ENCODE measurements around the gene ZNHIT1.
"Not testable (repeated sequence)": the region's sequence is repeated elsewhere in the genome, so short reads cannot be mapped to it uniquely, and the experiment has no call there.

ZNHIT1 gene

DNA sequence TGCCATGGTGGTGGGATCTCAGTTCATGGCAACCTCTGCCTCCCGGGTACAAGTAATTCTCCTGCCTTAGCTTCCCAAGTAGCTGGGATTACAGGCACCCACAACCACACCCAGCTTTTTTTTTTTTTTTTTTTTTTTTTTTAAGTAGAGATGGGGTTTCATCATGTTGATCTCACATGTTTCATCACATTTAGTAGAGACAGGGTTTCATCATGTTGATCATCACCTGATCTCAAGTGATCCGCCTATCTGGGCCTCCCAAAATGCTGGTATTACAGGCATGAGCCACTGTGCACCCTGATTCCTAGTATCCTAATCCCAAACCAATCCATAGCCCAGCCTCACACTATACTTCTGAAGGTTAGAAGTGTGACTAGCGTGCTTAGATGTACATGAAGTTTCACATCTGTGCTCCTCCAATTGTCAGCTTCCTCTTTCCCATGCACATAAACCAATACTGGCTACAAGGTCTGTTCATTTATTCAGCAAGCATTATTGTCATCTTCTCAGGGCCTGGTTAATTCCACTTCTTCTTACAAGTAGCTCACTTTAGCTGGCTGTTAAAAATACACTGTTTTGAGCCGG lies 31.0 kb upstream of the ZNHIT1 start:
- no peak for DNase-seq (ENCODE audit: low read depth in 2 of 2)

DNA sequence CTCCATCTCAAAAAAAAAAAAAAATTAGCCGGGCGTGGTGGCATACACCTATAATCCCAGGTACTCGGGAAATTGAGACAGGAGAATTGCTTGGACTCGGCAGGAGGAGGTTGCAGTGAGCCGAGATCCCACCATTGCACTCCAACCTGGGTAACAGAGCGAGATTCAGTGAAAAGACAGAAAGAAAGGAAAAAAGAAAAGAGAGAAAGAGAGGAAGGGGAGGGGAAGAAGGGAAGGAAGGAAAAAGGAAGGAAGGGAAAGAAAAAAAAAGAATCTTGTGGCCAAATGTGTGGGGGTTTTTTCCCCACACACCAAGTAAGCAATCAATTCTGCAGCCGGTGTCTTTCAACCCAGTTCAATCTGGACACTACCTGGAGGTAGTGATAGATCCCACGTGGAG lies 28.9 kb upstream of the ZNHIT1 start:
- no peak for DNase-seq (ENCODE audit: low read depth in 2 of 2)

DNA sequence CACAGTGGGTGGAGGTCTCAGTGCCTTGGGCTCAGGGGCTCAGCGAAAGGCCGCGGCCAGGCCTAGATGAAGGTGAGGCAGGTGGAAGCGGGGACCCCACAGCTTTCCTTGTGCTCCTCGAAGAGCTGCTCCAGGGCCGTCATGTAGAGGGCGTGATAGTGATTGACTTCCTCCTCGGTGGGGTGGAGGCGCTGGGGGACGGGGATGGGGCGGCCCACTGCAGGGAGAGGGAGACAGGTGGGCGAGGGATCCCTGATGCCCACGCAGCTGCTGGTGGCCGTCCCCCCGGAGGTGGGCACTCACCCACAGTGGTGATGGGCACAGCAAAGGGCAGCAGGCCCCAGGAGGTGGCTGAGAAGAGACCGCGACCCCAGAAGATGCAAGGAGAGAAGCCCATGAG lies 22.1 kb upstream of the ZNHIT1 start:
- no peak for DNase-seq (ENCODE audit: low read depth in 2 of 2)

DNA sequence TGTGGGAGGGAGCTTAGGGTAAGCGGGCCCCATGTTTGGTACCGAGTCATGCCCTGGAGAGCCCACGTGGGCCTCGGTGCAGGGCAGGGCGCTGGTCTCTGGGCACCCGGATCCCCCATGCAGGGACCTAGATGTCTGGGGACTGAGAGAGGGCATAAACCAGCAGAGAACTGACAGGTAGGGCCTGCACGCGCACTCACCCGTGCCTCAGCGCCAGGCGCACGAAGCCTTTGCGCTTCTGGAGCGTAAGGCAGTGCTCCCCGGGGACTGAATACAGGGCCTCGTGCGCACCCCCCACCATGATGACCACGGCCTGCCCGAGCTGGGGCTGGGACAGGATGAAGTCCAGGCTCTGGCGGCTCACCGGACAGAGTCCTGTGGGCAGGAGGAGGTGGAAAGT lies 20.0 kb upstream of the ZNHIT1 start:
- DNase-seq (ENCODE audit: low read depth in 2 of 2): no peak

DNA sequence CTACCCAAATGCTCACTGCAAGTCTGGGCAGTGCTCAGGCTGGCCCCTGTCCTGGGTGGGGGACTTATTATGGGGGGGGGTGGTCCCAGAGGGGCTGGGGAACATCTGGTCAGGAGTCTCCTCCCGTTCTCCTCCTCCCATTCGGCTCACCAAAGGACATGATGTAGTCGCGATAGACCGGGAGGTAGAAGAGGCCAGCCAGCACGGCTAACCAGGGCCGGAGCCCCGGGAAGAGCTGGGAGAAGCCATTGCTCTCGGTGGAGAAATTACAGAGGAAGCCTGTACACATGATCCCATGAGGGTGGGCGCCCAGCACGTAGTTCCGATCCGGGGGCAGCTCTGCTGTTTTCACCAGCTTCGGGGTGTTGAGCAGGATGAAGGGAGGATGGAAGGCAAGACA lies 19.5 kb upstream of the ZNHIT1 start:
- DNase-seq (ENCODE audit: low read depth in 2 of 2): no peak

DNA sequence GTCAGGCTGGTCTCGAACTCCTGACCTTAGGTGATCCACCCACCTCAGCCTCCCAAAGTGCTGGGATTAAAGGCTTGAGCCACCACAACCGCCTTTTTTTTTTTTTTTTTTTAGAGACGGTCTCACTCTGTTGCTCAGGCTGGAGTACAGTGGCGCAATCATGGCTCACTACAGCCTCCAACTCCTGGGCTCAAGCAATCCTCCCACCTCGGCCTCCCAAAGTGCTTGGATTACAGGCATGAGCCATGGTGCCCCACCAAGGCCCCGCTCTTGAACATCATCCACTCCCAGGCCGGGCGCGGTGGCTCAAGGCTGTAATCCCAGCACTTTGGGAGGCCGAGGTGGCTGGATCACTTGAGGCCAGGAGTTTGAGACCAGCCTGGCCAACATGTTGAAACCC lies 18.4 kb upstream of the ZNHIT1 start:
- not testable (repeated sequence) for DNase-seq (ENCODE audit: low read depth in 2 of 2)

DNA sequence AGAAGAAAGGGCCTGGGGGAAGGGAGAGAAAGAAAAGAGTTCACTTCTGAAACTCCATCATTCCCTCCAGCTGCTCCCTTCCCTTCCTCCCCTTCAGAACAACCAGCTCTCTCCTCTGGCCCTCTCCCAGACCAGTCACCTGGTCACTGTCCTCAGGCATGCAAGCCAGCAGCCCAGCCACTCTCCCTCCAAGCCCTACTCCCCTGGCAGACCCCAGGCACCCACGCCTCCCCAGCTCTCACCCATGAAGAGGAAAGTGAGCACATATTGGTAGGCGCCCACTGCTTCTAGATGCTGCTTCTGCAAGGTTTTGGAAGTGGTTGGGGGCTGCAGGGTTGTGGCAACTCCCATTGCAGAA lies 17.5 kb upstream of the ZNHIT1 start:
- no peak for DNase-seq (ENCODE audit: low read depth in 2 of 2)

DNA sequence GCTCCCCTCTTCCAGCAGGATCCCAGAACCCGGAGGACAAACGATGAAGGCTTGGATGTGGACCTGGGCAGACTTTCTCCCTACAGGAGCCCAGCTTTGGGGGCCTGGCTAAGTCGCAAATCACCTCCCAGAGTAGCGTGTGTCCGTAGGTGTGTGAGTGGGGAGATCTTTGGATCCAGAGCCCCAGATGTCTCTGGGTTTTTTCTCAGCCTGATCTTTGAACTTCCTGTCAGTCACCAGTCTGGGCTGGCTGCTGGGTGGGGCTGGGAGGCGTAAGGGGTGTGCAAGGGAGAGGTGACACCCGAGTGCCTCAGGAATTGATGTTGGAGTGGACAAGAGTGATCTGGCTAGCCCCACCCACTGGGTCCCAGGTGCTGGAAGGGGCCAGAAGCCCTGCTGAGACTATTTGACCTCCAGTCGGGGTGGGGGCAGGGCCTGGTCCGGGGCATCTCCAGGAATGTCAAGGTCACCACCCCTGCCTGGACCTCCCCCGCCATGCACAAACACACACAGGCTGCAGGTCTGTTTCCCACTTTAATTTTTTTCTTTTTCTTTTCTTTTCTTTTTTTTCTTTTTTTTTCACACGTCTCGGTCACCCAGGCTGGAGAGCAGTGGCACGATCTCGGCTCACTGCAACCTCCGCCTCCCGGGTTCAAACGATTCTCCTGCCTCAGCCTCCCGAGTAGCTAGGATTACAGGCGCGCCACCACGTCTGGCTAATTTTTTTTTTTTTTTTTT lies 16.9 kb upstream of the ZNHIT1 start, which contains the start of gene MOGAT3:
Gene MOGAT3, minus strand, starts transcription at position 175 of the 738 bp plus-strand sequence. CDS start 182 bp downstream, outside the sequence.
- no peak for DNase-seq (ENCODE audit: low read depth in 2 of 2)

DNA sequence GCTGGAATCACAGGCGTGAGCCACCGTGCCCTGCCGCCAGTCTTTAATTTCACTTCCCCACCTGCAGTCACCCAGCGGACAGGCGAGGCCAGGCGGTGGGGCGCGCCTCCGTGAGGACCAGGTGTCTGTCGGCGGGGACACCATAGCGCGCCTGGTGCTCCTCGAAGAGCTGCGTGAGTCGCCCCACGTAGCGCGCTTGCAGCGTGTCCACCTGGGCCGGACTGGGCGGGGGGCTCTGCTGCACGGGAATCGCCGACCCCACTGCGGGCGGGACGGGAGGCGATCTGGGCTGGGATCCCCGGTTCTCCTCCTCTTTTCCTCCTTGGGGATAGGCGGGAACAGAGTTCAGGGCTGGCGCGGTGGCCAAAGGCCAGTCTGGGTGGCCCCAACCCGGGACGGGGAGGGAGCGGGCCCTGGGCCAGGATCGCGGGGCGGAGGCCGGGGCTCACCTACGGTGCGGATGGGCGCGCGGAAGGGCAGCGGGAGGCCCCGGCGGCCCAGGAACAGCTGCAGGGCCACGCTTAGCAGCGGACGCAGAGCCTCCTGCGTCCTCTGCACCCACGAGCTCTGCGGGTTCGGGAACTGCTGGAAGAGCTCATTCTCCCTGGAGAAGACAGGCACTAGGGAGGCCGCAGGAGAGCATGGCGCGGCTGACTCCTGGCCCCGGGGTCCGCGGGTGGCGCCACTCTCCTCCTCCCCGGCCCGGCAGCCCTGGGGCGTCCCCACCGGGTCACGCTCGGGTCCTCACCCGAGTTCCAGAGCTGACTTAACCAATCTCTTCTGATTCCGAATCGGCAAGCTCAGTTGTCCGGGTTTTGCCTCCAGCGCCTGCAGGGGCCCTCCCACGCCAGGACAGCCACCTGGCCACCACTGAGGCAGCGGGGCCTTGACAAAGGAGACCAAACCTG lies 16.0 kb upstream of the ZNHIT1 start:
- no peak for DNase-seq (ENCODE audit: low read depth in 2 of 2)

DNA sequence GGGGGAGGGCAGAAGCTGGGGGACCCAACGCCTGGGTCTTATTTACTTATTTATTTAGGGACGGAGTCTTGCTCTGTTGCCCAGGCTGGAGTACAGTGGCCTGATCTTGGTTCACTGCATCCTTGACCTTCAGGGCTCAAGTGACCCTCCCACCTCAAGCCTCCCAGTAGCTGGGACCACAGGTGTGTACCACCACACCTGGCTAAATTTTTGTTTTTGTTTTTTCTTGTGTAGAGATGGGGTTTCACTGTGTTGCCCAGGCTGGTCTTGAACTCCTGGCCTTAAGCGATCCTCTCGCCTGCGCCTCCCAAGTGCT lies 15.4 kb upstream of the ZNHIT1 start:
- DNase-seq (ENCODE audit: low read depth in 2 of 2): no peak

DNA sequence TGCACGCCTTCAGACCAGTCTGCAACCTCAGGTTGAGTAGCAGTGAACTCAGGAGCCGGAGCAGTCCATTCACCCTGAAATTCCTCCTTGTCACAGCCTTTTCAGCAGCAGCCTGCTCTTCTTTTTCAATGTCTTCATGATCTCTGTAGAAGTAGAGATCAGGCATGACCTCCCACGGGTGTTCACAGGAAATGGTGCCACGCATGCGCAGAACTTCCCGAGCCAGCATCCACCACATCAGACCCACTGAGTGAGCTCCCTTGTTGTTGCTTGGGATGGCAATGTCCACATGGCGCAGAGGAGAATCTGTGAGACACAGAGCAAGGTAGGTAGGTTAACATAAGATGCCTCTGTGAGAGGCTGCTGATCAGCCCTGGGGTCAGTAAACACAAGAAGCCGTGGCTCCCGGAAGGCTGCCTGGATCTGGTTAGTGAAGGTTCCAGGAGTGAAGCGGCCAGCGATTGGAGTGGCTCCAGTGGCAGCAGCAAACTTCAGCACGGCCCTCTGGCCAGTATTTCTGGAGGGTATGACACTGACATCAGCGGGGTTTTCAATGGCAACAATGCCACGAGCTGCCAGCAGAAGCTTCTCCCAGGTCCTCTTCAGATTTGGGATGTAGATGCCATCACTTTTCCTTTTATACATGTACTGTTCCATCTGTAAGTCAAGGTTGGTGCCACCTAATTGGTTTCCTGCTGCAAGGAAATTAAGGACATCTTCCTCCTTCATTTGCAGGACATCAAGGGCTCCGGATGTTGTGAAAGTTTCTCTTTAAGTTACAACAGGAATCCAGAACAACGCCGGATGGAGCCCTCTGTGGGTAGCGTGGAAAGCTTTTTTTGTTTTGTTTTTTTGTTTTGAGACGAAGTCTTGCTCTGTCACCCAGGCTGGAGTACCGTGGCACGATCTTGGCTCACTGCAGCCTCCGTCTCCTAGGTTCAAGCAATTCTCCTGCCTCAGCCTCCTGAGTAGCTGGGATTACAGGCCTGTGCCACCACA lies 13.9 kb upstream of the ZNHIT1 start:
- DNase-seq (ENCODE audit: low read depth in 2 of 2): not testable (repeated sequence)

DNA sequence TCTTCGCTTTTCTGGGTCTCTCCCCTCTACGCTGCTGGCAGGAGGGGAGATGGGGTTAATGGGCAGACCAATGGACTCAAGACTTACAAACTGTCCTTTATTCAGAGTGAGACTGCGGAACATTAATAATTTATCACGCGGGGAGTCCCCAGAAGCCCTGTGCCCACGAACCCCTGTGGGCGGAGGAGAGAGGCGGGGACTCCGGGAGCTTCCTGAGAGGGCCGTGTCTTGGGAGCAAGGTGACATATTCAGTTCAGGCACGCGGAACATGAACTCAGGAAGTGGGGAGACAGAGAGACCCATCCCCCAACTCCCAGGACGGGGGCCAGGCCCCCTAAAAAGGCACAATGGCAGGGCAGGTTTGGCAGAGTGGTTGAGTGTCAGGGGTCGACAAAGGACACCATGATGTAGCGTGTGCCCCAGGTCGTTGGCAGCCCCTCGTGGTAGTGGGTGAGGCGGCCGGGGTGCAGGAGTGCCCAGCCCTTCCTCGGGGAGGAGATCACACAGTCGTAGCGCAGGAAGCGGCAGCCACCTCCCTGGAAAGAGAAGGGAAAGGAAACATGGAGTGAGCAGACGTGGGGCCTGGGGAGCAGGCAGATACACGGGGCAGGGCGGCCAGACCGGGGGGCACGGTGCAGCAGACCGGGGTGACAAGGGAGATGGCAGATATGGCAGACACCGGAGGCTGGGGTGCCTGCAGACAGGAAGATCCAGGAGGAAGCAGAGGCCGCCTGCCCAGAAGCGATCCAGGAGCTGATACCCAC lies 11.9 kb upstream of the ZNHIT1 start:
- no peak for DNase-seq (ENCODE audit: low read depth in 2 of 2)

DNA sequence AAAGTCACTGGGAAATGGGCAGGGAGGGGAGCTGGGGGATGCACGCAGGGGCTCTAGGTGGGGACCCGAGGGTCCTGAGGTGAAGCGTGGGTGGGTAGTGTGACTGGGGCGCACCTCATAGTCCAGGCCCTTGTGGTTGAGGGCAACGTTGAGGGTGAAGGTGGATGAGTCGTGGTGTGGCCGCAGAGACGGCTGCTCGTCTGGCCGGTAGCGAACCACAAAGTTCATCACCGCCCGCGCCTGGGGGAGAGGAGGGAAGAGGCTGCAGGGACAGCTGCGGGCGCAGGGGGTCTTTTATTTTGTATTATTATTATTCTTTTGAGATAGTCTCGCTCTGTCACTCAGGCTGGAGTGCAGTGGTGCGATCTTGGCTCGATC lies 11.3 kb upstream of the ZNHIT1 start:
- DNase-seq (ENCODE audit: low read depth in 2 of 2): no peak

DNA sequence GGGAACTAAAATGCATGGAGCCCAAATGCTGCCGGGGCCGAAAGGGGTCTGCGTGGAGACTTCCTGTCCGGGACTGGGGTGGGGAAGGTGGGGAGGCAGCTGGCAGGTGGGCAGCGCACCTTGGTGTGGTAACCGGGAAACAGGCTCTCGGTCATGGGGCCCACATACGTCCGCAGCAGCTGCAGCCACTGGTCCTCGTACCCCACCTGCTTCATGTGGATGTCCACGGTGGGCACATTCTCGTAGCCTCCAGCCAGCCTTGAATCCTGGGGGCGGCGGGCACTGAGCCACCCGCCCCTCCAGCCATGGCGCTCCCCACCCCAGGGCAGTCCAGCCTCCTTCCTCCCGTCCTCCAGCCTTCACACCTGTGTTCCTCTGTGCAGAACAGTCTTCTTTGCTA lies 10.5 kb upstream of the ZNHIT1 start:
- DNase-seq (ENCODE audit: low read depth in 2 of 2): no peak

DNA sequence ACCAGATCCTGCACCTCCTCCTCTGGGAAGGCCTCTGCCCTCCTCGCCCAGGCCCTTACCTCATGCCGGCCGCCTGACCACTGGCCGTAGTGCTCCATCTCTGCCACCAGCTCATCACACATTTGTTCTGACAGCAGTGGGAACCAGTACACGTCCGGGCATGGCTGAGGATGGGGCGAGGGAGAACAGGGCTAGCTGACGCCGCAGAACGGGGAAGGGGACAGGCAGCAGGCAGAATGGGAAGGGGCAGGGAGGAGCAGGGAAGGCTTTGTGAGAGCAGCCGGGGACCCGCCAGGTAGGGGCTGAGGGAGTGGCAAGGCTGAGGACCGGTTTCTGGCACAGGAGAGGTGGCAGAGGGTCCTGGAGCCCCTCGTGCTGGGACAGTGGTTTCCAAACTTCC lies 9.2 kb upstream of the ZNHIT1 start:
- no peak for DNase-seq (ENCODE audit: low read depth in 2 of 2)

DNA sequence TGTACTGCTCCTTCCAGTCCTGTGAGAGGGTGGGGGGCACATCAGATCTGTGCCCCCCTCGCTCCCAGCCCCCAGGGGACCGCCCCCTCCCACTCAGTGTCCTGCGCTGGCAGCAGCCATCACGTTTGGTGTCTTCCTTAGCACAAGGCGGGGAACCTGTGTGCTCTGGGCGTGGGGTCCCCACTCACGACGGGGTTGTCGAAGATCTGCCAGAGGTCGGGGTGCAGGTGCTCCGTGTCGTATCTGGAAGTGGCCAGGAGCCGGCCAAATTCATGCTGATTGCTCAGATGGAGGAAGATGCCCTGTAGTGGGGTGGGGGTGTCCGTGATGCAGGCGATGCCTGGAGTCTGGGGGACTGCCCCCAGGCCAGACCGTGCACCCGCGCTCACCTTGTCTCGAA lies 7.8 kb upstream of the ZNHIT1 start:
- no peak for DNase-seq (ENCODE audit: low read depth in 2 of 2)

DNA sequence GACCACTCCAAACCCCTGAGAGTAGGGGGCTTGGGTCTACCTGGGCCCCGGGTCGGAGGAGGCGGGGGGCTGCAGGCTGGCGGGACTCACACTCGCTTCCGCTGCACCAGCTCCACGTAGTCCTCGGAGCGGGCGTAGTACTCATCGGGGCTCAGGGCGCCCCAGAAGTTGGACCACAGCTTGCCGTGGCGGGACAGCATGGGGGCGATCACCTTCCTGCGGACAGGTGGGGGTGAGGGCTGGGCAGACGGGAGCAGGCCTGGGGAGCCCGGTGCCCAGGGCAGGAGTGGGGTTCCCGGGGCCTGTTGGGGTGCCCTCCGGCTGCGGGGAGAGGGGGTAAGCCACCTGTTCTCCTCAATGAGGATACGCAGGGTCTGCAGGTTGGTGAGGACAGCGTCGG lies 6.5 kb upstream of the ZNHIT1 start:
- no peak for DNase-seq (ENCODE audit: low read depth in 2 of 2)

DNA sequence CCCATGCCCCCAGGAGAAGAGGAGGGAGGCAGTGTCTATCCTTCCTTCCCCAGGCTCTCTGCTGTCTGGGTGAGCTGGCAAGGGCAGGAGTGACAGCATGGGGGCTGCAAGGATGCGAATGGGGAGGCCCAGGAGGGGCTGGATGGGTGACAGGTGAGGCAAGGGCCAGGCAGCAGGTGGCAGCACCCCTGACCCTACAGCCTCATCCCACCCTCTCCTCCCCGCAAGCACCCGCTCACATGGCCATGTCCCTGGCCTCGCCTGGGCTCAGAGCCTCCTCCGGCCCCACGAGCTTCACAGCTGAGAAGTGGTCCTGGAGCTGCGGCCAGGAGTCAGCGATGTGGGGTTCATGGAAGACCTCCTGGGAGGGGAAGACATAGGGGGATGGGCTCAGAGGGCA lies 6.0 kb upstream of the ZNHIT1 start:
- no peak for DNase-seq (ENCODE audit: low read depth in 2 of 2)

DNA sequence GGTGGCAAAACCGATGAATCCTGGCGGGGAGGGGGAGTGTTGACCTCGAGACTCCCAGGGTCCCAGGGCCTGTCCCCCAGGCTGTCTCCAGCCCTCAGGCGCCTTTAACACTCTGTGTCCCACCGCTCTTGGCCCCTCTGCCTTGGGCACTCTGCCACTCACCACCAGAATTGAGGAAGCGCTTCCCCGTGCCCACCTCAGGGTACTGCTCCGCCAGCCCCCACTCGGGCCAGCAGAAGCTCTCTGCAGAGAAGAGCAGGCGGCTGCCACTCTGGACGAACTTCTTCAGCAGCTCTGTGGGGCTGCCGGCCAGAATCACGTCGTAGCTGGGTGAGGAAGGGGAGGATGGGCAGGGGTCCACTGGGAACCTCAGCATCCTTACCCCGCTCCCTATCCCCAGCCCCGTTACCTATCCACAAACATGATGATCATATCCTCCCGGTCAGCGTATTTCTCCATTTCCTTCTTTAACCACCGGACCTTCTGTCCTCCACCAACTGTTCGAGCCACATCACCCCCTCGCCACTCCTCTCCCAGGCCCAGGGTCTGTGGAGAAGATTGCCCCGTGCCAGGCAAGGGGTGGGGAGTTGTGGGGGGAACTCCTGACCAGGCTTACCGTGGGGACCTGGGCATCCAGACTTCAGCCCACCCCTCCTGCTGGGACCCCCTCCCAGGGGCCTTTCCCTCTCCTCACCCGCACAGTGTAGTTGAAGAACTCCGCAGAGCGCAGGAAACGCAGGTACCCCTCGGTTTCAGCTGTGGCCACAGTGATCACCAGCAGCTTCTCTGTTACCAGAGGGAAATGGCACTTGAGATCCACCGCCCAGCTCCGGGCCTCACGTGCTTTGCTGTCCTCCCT lies 1.7 kb upstream of the ZNHIT1 start:
- DNase-seq (ENCODE audit: low read depth in 2 of 2): no peak

DNA sequence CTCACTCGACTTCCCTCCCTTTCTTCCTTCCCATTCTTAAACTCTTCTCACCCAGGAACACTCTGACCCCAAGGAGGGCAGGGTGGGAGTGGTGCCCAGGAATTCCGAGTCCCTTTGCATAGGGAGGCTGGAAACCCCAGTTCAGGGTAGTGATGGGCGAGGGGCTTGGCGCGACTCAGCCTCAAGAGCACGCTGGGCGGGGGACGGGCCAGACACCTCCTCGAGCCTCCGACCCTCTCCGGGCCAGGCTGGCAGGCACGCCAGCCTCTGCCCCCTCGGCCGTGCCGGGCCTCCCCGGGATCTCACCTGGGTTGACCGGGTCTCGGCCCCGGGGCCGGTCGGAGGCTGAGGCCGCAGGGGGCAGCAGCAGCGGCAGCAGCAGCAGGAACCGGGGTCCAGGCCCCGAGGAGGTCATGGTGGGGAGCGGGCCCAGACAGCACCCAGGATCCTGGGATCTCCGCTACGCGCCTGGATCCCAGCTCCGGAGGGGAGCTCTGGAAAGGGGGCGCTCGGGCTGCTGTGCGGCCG lies 1.0 kb upstream of the ZNHIT1 start:
- no peak for DNase-seq (ENCODE audit: low read depth in 2 of 2)
